GM18526 (cell line): Measurements from ENCODE around the gene TJP3.

Experiments
- POLR2A ChIP-seq: IDR thresholded peaks from 3 replicates; pipeline ENCODE4 v1.6.1; 2011; ENCODE audit not compliant: insufficient read length; ENCODE audit errors: extremely low read depth

The TJP3 gene

DNA sequence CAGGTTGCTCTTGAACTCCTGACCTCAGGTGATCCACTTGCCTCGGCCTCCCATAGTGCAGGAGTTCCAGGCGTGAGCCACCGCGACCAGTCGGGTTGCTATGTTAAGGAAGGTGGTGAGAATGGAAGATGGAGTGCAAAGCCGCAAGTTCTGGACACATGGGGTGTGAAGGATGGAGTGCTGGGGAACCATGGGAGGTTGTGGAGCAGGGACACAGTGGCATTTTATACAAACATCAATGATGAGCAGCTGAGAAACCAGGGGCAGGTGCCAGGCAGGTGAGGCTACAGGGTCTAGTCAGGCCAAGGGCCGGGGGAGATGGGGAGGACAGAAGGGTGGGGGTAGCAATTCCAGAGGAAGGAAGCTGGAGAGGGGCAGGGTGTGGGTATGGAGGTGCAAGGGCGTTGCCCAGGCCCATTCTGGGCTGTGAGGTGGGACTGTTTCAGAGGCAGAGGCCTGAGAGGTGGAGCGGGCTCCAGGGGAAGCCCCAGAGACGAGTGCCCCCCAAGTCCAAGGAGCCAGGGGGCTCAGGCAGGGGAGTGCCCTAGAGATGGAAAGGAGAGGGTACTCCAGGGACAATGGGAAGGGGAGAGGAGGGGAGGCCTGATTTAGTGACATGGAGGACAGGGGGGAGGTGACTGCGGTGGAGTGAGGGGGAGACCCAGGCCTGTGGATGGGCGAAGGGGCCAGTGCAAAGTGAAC, 65.8 kb downstream of the TJP3 start:
- TF ChIP-seq POLR2A, result no peak

GRCh38 chr19:3774621-3775373, 66.6 kb downstream of the TJP3 start:
- no peak for TF ChIP-seq POLR2A

DNA sequence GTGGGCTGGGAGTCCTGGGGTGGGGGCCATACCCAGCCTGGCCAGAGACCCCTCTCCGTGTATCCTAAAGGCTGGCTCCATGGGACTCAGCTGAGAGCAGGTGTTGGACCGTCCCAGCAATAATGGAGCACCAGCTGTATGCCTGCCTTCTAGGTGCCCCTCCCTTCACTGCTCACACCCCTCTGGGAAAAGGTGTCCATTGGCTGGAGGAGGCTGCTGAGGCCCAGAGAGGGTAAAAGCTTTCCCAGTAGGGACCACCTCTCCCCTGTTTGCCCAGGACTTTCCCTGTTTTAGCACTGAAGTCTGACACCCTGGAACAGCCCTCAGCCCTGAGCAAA, 67.2 kb downstream of the TJP3 start:
- no peak for TF ChIP-seq POLR2A

- no peak for TF ChIP-seq POLR2A
Observed at GRCh38 chr19:3775831-3776230, 67.6 kb downstream of the TJP3 start.

GRCh38 chr19:3776479-3777040, 68.4 kb downstream of the TJP3 start:
- TF ChIP-seq POLR2A, result no peak

DNA sequence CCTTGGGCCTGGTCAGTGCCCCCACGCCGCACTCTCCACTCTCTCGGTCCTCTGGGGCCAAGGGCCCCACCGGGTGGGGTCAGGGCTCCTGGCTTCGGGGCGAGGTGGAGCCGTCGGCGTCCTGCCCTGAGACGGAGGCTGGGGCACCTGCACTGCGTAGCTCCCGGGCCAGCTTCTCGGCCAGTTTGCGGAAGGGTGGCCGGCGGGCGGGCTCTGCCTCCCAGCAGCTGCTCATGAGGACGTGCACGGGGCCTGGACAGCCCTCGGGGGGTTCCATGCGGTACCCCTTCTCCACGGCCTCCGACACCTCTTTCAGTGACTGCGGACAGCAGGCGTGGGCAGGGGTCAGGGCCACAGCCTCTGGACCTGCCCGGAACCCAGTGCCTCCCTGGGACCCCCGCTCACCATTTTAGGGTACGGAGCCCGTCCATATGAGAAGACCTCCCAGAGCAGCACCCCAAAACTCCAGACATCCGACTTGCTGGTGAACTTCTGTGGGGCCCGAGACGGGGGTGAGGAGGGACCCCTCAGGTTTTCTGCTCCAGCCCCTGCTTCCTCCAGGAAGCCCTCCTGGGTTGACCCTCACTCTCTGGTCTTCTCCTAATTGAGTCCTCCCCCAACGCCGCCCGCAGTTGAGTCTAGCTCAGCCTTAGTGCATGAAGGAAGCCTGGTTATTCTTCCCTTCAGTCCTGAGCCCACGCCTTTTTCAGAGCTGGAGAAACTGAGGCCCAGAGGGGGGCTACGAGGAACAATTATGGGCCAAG, 70.1 kb downstream of the TJP3 start:
- TF ChIP-seq POLR2A, result no peak

- TF ChIP-seq POLR2A, result no peak
Observed at GRCh38 chr19:3778899-3779723, 70.9 kb downstream of the TJP3 start.

GRCh38 chr19:3780786-3781304, 72.7 kb downstream of the TJP3 start:
- TF ChIP-seq POLR2A, result no peak

DNA sequence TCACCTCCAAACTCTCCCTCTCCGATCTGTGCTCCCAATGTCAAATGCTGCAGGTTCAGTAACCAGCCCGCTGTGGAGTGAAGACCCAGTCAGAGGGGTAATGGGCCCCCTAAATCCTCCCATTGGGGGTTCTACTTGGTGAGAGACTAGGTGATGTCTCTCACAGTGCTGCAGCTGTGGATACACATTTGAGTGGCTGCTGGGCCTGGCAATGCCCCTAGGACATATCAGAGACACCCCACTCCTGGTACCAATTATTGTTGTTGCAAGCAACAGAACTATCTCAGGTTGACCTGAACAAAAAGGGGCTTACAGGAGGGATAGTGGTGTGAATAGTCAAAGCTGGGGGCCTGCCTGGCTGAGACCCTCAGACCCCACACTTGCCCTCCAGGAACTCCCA, 73.4 kb downstream of the TJP3 start:
- TF ChIP-seq POLR2A, result no peak

- no peak for TF ChIP-seq POLR2A
Observed at GRCh38 chr19:3782330-3782729, 74.1 kb downstream of the TJP3 start.

DNA sequence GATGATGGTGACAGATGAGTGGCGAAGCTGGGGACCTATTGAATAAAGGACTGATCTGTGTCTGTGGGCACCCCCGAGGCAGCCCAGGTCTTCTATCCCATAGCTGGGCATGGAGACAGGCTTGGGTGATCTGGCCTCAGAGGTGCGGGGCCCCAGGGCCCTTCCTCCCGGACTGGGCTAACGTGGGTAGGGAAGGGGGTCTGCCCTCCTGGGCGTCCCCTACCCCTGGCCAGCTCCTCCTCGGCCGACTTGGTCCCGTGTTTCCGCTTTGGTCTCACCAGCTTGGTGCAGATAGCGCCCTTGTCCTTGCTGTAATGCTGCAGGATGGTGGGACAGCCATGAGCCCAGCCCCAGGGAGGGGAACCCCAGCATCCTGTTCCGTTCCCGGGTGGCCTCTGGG, 74.7 kb downstream of the TJP3 start:
- no peak for TF ChIP-seq POLR2A

- TF ChIP-seq POLR2A, result no peak
Observed at GRCh38 chr19:3783660-3784584, 75.7 kb downstream of the TJP3 start.

GRCh38 chr19:3784607-3785450, 76.6 kb downstream of the TJP3 start:
- TF ChIP-seq POLR2A, result no peak
